NCI-H524 treated with DMSO at 0.1 percent for 48 hours (cell line): ENCODE data around the gene GFER.

ENCODE experiments used
- DNase-seq: peaks from one replicate; lab custom pipeline; 2025; lab: John Stamatoyannopoulos, UW

GFER gene

DNA sequence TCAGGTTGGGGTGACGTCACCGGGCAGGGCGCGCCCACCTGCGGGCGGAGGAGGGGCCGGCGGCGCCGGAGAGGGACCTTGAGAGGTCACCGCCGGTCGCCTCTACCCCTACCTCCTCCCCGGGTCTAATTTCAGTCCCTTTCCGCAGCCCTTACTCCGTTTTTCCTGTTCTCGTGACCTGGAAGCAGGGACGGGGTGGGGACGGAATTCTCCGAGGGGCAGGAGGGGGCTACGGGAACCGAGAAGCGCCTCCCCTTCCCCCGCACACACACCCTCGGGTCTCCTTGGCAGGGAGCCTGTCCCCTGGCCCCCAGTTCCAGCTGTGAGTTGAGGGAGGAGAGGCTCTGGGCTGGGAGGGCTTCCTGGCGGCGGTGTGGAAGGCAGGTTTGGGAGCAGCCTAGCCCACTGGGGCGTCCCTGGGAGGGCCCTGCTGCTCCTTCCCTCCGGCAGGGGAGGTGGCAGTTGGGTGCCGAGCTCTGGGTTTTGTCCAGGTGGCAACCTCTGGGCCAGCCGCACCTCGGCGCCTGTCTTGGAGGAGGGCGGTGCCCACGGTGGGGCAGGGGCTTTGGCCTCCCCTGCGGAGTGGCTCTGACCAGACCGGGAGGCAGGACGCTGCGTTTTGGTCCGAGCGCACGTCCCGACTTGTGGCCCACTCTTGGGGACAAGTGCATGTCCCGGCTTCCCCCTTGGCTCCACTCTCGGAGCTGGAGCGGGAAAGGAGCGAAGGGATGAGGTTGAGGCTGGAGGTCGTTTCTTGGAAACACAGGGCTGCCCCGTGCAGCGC, 6.5 kb downstream of the GFER start:
- no peak for DNase-seq

- DNase-seq = no peak
Observed at GRCh38 chr16:1991135-1991551, 7.2 kb downstream of the GFER start.

GRCh38 chr16:1991588-1991947, 7.6 kb downstream of the GFER start:
- DNase-seq = no peak

DNA sequence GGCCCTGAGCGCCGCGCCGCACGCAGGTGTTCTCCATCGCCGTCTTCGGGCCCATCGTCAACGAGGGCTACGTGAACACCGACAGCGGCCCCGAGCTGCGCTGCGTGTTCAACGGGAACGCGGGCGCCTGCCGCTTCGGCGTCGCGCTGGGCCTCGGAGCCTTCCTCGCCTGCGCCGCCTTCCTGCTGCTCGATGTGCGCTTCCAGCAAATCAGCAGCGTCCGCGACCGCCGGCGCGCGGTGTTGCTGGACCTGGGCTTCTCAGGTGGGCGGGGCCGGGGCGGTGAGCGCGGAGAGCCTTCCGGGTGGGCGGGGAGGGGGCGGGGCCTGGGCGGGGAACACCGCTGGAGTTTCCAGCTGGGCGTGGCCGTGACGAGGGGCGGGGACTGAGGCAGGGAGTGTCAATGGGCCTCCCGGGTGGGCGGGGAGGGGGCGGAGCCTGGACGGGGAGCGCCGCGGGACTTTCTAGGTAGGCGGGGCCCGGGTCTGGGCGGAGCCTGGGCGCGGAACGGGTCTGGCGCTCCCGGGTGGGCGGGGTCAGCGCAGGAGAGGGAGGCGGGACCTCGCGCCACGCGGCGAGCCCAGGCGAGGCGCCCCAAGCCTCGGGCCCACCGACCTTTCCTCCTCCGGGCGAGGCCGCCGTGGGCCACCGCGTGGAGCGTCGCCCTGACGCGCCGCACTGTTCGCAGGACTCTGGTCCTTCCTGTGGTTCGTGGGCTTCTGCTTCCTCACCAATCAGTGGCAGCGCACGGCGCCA, 8.1 kb downstream of the GFER start:
- DNase-seq = no peak

DNA sequence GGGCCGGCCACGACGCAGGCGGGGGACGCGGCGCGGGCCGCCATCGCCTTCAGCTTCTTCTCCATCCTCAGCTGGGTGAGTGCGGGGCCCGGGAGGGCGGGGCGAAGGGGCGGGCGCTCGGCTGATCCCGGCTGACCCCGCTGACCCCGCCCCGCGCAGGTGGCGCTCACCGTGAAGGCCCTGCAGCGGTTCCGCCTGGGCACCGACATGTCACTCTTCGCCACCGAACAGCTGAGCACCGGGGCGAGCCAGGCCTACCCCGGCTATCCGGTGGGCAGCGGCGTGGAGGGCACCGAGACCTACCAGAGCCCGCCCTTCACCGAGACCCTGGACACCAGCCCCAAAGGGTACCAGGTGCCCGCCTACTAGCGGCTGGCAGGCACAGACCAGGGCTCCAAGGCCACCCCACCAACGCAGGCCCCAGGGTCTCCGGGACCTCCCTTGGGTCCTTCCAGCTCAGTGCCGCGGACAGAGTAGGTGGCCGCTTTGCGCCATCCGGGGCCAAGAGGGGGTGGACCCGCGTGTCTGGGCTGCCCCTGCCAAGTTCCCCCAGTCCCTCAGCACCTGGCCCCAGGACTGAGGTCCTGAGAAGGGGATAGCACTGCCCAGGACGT, 8.8 kb downstream of the GFER start:
- DNase-seq = no peak

GRCh38 chr16:1993731-1994131, 9.7 kb downstream of the GFER start:
- DNase-seq = no peak

DNA sequence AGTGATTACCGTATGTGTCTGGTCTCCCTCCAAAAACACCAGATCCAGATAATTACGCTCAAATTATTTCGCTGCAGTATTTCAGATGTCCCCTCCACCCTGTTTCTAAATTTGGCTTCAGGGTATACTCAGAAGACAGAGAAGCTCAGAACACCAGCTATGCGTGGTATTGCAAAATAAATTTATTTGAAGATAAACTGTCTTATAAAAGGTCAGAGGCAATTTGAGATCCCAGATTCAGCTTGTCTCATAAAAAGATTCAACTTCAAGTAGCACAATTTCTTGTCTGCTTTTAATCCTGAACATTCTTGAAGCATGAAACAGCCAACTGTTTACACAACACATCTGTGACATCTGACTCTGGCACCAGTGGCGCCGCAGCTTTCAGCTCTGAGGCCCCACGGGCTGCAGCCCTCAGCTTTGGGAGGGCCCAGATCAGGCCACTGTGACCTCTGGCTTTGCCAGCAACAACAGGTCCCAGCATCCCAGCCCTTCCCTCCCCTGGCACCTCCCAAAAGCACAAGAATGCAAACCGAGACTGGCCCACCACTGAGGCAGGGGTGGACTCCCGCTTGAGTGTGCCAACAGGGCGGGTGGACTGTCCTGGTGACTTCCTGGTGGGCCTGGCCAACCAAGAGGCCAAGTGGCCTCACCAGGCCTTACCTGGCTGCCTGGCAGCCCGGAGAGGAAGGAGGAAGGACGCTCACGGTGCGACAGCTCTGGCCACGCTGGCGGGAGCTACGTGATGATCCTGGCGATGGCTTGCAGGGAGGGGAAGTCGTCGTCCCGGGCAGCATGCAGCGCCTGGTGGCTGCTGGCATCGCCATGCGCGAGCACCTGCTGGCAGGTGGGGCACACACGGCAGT, 13.7 kb downstream of the GFER start:
- DNase-seq = no peak

DNA sequence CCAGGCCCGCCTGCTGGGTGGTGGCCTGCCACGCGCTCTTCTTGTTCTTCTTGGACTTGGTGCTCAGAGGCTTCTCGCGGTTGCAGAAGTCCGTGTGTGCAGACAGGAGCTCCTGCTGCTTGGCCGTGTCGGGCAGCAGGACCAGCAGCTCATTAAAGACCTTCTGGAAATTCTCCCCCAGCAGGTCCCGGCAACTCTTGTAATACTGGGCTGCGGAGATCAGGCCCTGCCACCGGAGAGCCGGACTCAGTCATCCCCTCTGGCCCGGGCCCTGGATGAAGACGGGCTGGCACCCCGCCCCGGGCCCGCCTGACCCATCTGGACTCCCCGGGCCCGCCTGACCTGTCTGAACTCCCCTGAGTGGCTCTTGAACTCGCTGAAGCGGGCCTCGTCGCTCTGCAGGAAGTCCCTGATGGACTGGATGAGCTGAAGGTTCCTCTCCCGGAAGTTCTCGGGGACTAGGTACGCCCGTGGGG, 14.4 kb downstream of the GFER start:
- DNase-seq = no peak

DNA sequence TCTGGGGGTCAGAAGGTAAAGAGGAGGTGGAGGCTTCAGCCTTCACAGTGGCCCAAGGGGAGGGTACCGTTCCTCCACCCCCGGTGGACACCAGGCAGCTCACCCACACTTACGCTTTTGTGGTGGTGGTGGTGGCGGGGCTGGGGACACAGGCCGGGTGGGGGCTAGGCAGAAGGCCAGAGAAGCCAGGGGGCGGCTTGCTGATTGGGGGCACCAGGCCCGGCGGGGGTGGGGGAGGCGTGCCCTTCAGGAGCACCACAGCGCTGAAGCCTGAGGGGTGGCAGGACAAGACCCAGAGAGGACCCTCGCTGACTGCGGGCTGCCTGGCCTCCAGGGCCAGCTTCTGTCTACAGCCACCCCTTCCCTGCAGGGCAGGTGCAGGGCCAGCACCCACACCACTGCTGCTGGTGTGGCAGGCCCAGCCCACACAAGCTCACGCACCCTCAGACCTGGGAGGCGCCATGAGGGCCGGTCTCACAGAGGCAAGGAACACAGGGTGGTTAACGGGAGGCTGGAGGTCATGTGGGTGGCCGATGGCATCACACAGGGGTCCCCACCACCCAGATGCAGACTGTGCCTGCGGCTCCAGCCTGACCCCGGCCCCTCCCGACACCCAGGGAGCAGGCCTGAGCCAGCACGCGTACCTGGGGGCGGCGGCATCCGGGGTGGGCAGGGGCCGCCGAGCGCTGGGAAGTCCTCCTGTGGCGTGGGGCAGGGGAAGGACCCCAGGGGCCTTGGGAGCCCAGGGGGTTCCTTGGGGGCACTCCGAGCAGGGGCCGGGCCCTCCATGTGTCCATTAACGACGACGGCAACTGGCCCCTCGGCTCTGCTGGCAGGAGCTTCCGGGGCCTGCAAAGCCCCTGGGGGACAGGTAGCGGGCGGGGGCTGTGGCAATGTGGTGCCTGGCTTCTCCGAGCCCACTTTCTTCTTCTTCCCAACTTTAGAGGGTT, 15.1 kb downstream of the GFER start:
- DNase-seq = no peak

DNA sequence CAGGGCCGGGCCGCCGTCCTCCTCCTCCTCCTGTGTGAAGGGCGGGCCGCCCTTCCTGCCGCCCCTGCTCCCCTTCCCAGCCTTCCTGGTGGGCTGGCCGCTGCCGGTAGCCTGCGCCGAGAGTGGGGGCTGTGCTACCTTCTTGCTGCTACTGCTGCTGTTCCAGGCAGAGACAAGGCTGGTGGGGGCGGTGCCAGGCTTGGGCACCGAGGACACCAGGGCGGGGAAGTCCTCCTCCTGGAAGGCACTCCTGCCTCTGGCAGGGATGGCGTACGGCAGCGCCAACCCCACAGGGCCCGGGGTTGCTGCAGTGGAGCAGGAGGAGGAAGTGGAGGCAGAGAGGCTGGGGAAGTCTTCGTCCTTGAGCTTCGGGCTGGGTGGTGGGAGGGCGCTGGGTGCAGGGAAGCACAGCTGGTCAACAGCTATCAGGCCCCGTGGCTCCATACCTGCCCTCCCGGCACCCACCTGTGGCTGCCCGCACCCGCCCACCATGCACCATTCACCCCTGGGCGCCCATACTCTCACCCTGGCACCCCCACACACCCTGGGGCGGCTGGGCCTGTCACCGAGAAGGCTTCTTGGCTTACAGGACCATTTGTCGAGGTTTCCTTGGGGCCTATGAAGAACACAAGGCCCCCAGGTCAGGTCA, 16.0 kb downstream of the GFER start:
- no peak for DNase-seq

DNA sequence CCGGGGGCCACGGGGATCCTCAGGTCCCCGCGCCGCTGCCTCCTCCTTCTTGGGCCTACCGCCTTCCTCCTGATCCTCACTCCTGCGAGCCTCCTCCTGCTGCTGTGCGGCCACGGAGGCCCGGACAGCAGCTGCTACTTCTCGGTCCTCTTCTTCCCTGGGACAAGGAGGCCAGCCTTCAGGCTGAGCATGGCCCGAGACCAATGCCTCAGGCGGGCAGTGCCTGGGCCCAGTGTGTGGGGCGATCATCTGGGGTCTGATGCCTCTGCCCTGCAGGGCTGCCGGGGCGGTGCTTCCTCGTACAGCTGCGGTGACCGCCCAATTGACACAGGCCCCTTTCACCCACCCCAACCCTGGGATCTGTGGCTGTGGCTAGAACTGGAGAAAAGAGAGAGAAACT, 17.0 kb downstream of the GFER start:
- DNase-seq = no peak

- DNase-seq = no peak
Observed at GRCh38 chr16:2001456-2002355, 17.7 kb downstream of the GFER start.

DNA sequence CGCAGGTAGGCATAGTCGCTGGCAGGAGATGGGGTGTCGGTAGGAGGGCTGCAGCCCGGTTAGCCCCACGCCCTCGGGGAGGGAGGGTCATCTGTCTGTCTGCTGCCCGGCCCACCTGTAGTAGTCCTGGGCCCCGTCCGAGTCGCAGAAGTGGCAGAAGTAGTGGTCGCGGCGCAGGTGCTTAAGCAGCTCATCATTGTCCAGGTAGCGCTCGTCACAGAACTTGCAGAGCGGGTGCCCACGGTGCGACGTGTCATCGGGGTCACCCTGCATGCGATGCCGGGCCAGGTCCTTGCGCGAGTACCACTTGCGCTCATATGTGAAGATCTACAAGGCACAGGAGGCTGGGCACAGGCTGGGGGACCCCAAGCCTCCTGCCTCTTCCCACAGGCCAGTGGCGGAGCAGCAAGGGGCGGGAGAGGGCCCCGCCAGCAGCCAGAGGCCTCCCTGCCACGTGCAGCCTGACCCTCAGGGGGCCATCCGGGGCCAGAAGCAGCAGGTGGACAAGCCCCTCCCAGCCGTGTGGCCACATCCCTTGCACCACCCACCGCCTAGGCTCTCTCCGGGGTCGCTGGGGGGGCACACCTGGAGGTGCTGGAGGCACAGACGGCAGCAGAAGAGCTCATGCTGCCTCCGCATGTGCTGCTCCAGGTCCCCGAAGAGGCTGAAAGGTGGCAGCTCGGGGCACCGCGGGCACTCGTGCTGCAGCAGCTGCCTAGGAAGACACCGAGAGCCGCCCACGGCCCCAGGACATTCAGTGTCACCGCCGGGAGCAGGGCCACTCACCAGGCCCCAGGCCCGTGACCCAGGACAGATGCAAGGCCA, 18.6 kb downstream of the GFER start:
- DNase-seq = no peak

GRCh38 chr16:2003231-2003826, 19.3 kb downstream of the GFER start:
- DNase-seq = no peak

DNA sequence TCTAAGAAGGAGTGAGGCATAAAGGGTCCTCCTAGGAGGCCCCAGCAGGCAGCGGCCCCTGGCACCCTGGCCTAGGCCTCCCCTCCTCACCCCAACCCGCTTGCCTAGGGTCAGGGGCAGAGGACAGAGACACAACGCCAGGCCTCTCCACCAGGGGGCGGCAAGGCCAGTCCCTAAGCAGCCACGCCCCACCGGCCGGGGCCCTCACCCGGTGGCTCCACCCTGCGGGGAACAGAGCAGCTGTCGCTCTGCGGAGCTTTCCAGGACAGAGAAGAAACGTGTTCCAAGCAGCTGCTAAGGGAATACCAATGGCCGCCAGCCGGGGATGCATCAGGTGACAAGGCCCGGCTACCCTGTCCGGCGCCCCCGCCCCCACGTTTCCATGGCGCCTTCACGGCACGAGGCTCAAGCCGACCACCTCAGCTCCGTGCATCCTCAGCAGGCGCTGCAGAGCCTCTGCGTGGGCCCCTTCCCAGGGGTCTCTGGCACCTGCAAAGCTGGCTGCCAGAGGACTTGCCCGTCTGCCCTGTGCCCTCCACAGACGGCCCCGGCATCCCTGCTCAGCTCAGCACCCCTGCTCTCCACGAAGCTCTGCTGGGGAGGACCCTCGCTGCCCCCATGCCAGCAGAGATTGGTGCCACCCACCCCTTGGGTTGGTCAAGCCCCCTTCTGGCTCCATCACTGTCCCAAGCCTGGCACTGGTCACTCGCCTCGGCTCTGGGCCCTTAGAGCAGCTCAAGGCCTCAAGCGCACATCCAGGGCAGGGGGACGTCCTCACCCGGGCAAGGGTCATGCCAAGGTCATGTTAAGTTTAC, 20.0 kb downstream of the GFER start:
- peak; percentile 86 for DNase-seq

DNA sequence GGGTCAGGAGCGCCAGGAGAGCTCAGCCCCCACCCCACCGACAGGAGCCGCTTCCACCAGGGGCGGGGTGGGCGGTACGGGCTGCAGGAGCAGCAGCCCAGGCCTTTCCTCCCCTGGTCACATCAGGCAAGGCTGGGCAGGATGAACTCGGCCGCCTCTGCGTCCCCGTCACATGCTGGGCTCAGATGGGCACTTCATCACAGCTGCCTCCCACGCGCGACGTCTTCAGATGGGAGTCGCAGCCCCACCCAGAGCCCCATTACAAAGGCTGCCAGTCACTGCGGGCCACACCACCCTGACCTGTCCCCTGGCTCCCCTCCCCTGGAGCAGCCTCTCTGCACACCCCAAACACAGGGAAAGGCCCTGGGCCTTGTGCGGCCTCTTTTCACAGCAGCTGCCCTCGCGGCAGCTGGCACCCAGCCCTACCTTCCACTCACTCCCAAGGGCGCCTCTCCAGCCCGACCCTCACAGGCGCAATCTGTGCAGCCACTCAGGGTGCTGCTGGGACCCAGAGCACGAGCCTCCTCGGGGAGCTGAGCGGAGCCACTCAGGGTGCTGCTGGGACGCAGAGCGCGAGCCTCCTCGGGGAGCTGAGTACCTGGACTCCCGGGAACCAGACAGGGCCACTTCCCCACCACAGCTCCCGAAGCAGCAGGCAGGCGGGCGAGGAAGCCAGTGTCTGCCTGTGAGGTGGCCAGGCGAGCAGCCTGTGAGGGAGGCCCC, 21.0 kb downstream of the GFER start:
- no peak for DNase-seq
